ENCODE results near the gene ZDHHC19.

- TF ChIP-seq CTCF (IDR thresholded peaks at IDR 0.05) (no peak), POLR2A (IDR thresholded peaks at IDR 0.05) (no peak), EP300 (IDR thresholded peaks at IDR 0.05) (no peak), POLR2AphosphoS5 (IDR thresholded peaks at IDR 0.05) (no peak)
Measured at GRCh38 chr3:196169836-196170240, 41.4 kb downstream of the ZDHHC19 start.

Data from stomach (tissue), 4 donors.